HUDEP-2 (cell line): Measurements from ENCODE around the gene PDE3B.
"Not testable (repeated sequence)": the region's sequence is repeated elsewhere in the genome, so short reads cannot be mapped to it uniquely, and the experiment has no call there.

Experiments used
- DNase-seq, 76 experiments: peaks; one replicate each; lab custom pipeline; 2025; ENCODE audit not compliant: unreplicated experiment in 76 of 76; lab: John Stamatoyannopoulos, UW

PDE3B gene

GRCh38 chr11:14643697-14644225 lies at the start of gene PDE3B:
PDE3B (plus strand) TSS chr11:14643804; CDS start chr11:14644076, 272 bp downstream.
- DNase-seq = peak in 71 of 76 experiments; percentile 39 to 88 (median 74)

GRCh38 chr11:14595261-14595660 lies 48.3 kb upstream of the PDE3B start:
- DNase-seq = not testable (repeated sequence)

- no peak for DNase-seq
Observed at GRCh38 chr11:14607713-14608112, 35.9 kb upstream of the PDE3B start.

GRCh38 chr11:14609902-14610301 lies 33.7 kb upstream of the PDE3B start:
- no peak for DNase-seq

- no peak for DNase-seq
Observed at GRCh38 chr11:14611939-14612338, 31.7 kb upstream of the PDE3B start.

GRCh38 chr11:14612694-14613093 lies 30.9 kb upstream of the PDE3B start:
- DNase-seq = no peak

- no peak for DNase-seq
Observed at GRCh38 chr11:14614091-14614622, 29.4 kb upstream of the PDE3B start.

- no peak for DNase-seq
Observed at GRCh38 chr11:14617241-14618027, 26.2 kb upstream of the PDE3B start.

- no peak for DNase-seq
Observed at GRCh38 chr11:14618060-14618459, 25.5 kb upstream of the PDE3B start.

- no peak for DNase-seq
Observed at GRCh38 chr11:14619603-14620531, 23.7 kb upstream of the PDE3B start.

- DNase-seq = no peak
Observed at GRCh38 chr11:14622223-14622954, 21.2 kb upstream of the PDE3B start.

GRCh38 chr11:14623036-14623435 lies 20.6 kb upstream of the PDE3B start:
- DNase-seq = no peak

- no peak for DNase-seq
Observed at GRCh38 chr11:14625586-14626205, 17.9 kb upstream of the PDE3B start.

- no peak for DNase-seq
Observed at GRCh38 chr11:14626650-14627049, 17.0 kb upstream of the PDE3B start.

GRCh38 chr11:14633506-14634224 lies 9.9 kb upstream of the PDE3B start:
- DNase-seq = not testable (repeated sequence)

- DNase-seq = no peak
Observed at GRCh38 chr11:14634813-14635212, 8.8 kb upstream of the PDE3B start.

- no peak for DNase-seq
Observed at GRCh38 chr11:14635546-14635945, 8.1 kb upstream of the PDE3B start.

GRCh38 chr11:14636119-14636518 lies 7.5 kb upstream of the PDE3B start:
- DNase-seq = no peak

- no peak for DNase-seq
Observed at GRCh38 chr11:14637868-14638409, 5.7 kb upstream of the PDE3B start.
